Spleen (tissue), 11 donors: ENCODE data around the gene HIC1. TPM values are rescaled to one million over a fixed set of nuclear protein-coding genes. Genes with fewer than 3 reads are reported as not detected.

Experiments
- DNase-seq: peaks from one replicate; pipeline ENCODE4 v3.0.0-alpha.2; 2020
- H3K27ac ChIP-seq, 8 donors: fragments of 200-600 bp; sonication (generic) in 7 of 8; 1 replicate in 4 of 8; 2 replicates in 4 of 8; pipeline versions ENCODE4 v1.5.0 to v1.8.0; 2016 to 2021; ENCODE audit warnings: inconsistent platforms in 4 of 8, mild to moderate bottlenecking in 4 of 8, moderate library complexity in 1 of 8
- H3K27me3 ChIP-seq, 7 donors: fragments of 200-600 bp; sonication (generic) in 6 of 7; replicated peaks in 1 of 7; 1 replicate in 4 of 7; 2 replicates in 3 of 7; pipeline versions ENCODE4 v1.5.0 to v1.8.0; 2016 to 2021; ENCODE audit warnings: inconsistent platforms in 3 of 7, mild to moderate bottlenecking in 1 of 7
- H3K36me3 ChIP-seq, 6 donors: fragments of 200-600 bp; sonication (generic) in 5 of 6; 1 replicate in 4 of 6; 2 replicates in 2 of 6; pipeline versions ENCODE4 v1.5.0 to v1.8.0; 2016 to 2021; ENCODE audit warnings: inconsistent platforms in 2 of 6
- H3K4me1 ChIP-seq, 6 donors: fragments of 200-600 bp; sonication (generic) in 5 of 6; 1 replicate in 3 of 6; 2 replicates in 3 of 6; pipeline versions ENCODE4 v1.5.0 to v1.8.0; 2016 to 2021; ENCODE audit warnings: inconsistent platforms in 3 of 6
- H3K4me3 ChIP-seq, 8 donors: fragments of 200-600 bp; sonication (generic) in 7 of 8; 1 replicate in 4 of 8; 2 replicates in 4 of 8; pipeline versions ENCODE4 v1.5.0 to v1.8.0; 2016 to 2021; ENCODE audit warnings: inconsistent platforms in 4 of 8, mild to moderate bottlenecking in 4 of 8, moderate library complexity in 2 of 8
- H3K9me3 ChIP-seq, 8 donors: fragments of 200-600 bp; sonication (generic) in 7 of 8; 1 replicate in 4 of 8; 2 replicates in 4 of 8; pipeline versions ENCODE4 v1.5.0 to v1.8.0; 2016 to 2021; ENCODE audit warnings: inconsistent platforms in 4 of 8
- CTCF ChIP-seq, 11 experiments: fragments of 200-600 bp in 7 of 11; fragments of 450-650 bp in 4 of 11; sonication (generic) in 4 of 11; IDR thresholded peaks in 8 of 11; conservative IDR thresholded peaks in 3 of 11; 1 replicate in 7 of 11; 2 replicates in 4 of 11; pipeline versions ENCODE4 v1.4.0 to v1.8.0; 2016 to 2021; ENCODE audit warnings: antibody characterized with exemption in 11 of 11, inconsistent platforms in 4 of 11, mild to moderate bottlenecking in 1 of 11
- POLR2A ChIP-seq, 3 donors: fragments of 450-650 bp; IDR thresholded peaks; one replicate each; pipeline ENCODE4 v1.5.1; 2017; ENCODE audit warnings: antibody characterized with exemption in 3 of 3, mild to moderate bottlenecking in 1 of 3
- POLR2AphosphoS5 ChIP-seq, 3 donors: sonication (generic); formaldehyde crosslinking; IDR thresholded peaks; one replicate each; pipeline ENCODE4 v1.5.1; 2017; ENCODE audit warnings: antibody characterized with exemption in 3 of 3
- WGBS, 5 donors: extraction: QIAGEN DNeasy Blood & Tissue Kit in 3 of 5; methylation state at CpG; one replicate each; pipeline versions ENCODE4 v1.1.5 to v1.1.7; 2013 to 2018; 5-methylcytosine and 5-hydroxymethylcytosine counted together
- intact Hi-C: fragments of 100-400 bp; cut with DNase I; formaldehyde crosslinking; loops from one replicate; pipeline ENCODE4 v1.15.0; 2023; ENCODE audit warnings: low total_unique reads
- polyA plus RNA-seq, 3 donors: library from polyadenylated mRNA; stranded (reverse); fragments of 200-250 nt; gene quantifications; one replicate each; pipeline ENCODE4 v1.2.1, GENCODE V29; 2013
- total RNA-seq, 7 donors: library from RNA; depleted of rRNA in 3 of 7; stranded (reverse); fragments of >200 nt in 3 of 7; fragmentation: NEBNext Ultra II Directional in 4 of 7; extraction: Animal tissue kit (Norgen Biotek cat#: 25700) in 4 of 7; gene quantifications; one replicate each; pipeline versions ENCODE4 v1.1.0 to v1.2.1, GENCODE V29; 2016 to 2021
- donor health status: healthy with polysubstance abuse.
- donor health status: DM: no; HTN: no; CAD: no; lungs with moderate emphysema.
- donor health status: DM: no; HTN: no; CAD: no.
- donor health status: Bipolar disorder and iron deficiency.
- donor health status: healthy.
- donor health status: DM: no; HTN: no; CAD: no.
- donor health status: DM: yes; HTN: yes; CAD: no.

The HIC1 gene
- total and polyA plus RNA-seq, 10 donors: 1.3 to 59.6 (median 17.9) TPM

DNA sequence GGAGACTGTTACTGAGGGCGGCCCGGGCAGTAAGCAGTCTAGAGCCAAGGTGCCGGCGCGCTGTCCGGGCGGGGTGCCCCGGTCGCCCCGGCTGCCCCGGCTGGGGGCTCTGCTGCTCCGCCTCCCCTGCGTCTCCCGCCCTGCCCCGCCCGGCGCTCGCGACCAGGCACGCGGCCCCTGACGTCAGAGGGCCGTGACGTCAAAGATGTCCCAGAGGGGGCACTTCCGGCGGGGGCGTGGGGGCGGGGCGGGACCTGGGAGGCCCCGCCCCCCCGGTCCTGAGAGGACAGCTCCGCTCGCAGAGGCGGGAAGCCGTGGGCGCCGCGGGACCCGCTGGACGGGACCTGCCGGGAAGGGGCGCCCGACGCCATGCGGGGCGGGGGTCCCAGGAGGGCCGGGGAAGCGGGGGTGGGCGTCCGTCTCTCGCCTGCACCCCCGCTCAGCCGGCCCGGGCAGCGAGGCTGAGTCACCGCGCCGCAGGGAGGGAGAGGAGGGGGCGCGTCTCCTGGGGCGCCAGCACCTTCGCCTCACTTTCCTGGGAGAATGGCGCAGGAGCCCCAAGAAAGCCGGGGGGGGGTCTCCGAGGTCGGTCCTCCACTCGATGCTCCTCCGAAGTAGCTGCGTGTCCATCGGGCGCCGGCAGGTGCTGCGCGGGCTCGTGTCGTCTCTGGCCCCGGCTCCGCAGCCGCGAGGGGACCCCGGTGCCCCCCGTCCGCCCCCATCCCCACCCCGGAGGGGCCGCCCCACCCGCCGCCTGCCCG is 4.4 kb upstream of the HIC1 start:
- Histone ChIP-seq H3K27me3 (peaks cover 0 to 75% (median 34%) of the 10 kb centered on the region in 7 donors), H3K27ac (peak overlapping the region in 3 of 8 donors; percentile 53 to 60 (median 58)), H3K36me3 (no peaks in the 10 kb centered on the region), H3K4me3 (peak overlapping the region; percentile 49 to 93 (median 80)), H3K9me3 (no peaks in the 10 kb centered on the region), H3K4me1 (peaks cover 41 to 61% (median 55%) of the 10 kb centered on the region in 6 donors)
- TF ChIP-seq CTCF (IDR thresholded peaks at IDR 0.05 in 8 of 11, conservative IDR thresholded peaks at IDR 0.05 in 3 of 11) (peak in 1 of 11 experiments; percentile 18), POLR2A (IDR thresholded peaks at IDR 0.05) (no peak), POLR2AphosphoS5 (IDR thresholded peaks at IDR 0.05) (no peak)
- intact Hi-C loops: loop anchor here (10.0 kb wide), 1 partner anchor 234 kb away; no protein-coding TSS in a partner anchor
- WGBS, 5 donors: 0 to 2% (median 1%) methylated on average over 7 to 88 of the region's 88 CpGs
- peak; percentile 91 for DNase-seq

GRCh38 chr17:2051061-2051932 is 3.6 kb upstream of the HIC1 start:
- H3K27me3 ChIP-seq: peaks cover 0 to 84% (median 34%) of the 10 kb centered on the region in 7 donors
- intact Hi-C loops: loop anchor here (10.0 kb wide), 1 partner anchor 234 kb away; no protein-coding TSS in a partner anchor
- 5 to 14% (median 9%) methylated on average over 26 to 81 of the region's 81 CpGs for WGBS, 5 donors
- H3K36me3 ChIP-seq: no peaks in the 10 kb centered on the region
- TF ChIP-seq CTCF (IDR thresholded peaks at IDR 0.05 in 8 of 11, conservative IDR thresholded peaks at IDR 0.05 in 3 of 11) (no peak), POLR2AphosphoS5 (IDR thresholded peaks at IDR 0.05) (peak in 1 of 3 donors; percentile 42)
- H3K4me1 ChIP-seq: peaks cover 43 to 68% (median 62%) of the 10 kb centered on the region in 6 donors
- no peaks in the 10 kb centered on the region for H3K9me3 ChIP-seq
- peak overlapping the region; percentile 49 to 93 (median 80) for H3K4me3 ChIP-seq
- H3K27ac ChIP-seq: peak overlapping the region in 2 of 8 donors; percentile 18 to 60
- DNase-seq: peak; percentile 85

DNA sequence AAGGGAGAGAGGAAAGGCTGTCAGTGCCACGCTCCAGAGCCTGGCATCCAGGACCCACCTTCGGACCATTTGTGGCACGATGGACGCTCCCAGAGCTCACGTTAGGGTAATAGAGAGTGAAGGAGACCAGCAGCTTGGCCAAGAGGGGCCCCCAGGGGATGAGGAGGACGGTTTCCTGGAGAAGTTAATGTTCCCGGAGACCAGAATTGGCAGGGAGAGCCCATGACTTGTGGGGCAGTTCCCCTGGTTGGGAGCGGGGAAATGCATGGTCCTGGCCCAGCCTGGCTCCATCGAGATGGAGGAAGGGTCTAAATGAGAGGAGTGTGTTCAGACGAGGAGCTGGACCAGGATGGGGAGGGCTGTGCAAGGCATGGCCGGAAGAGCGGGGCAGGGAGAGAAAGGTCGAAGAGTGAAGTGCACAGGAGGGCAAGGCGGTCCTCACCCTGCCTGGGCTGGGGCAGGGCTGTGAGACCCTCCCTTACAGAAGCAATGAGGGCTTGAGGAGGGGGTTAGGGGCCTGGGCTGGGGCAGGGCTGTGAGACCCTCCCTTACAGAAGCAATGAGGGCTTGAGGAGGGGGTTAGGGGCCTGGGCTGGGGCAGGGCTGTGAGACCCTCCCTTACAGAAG is 2.9 kb upstream of the HIC1 start:
- peaks cover 0 to 91% (median 40%) of the 10 kb centered on the region in 7 donors for H3K27me3 ChIP-seq
- TF ChIP-seq CTCF (IDR thresholded peaks at IDR 0.05 in 8 of 11, conservative IDR thresholded peaks at IDR 0.05 in 3 of 11) (no peak), POLR2AphosphoS5 (IDR thresholded peaks at IDR 0.05) (no peak), POLR2A (IDR thresholded peaks at IDR 0.05) (no peak)
- peaks cover 47 to 76% (median 69%) of the 10 kb centered on the region in 6 donors for H3K4me1 ChIP-seq
- intact Hi-C loops: loop anchor here (10.0 kb wide), 1 partner anchor 233 kb away; no protein-coding TSS in a partner anchor
- no peaks in the 10 kb centered on the region for H3K9me3 ChIP-seq
- H3K36me3 ChIP-seq: peaks cover 0 to 3% (median 0%) of the 10 kb centered on the region in 6 donors
- DNase-seq: no peak
- 48 to 58% (median 54%) methylated on average over 14 of the region's 14 CpGs for WGBS, 5 donors
- no peak overlapping the region for H3K27ac ChIP-seq
- no peak overlapping the region for H3K4me3 ChIP-seq
